Stimulated activated naive CD8-positive, alpha-beta T cell treated with anti-CD3 and anti-CD28 coated beads, Interleukin-15, amount 100 ng/mL, for 72 hours (primary cell): ENCODE results near the gene HOXA10.

Experiments used
- ATAC-seq: fragments of 150-1000 bp; cut with Tn5 transposase; 2 replicates; pipeline ENCODE4 v1.10.0; 2021; ENCODE audit warnings: mild to moderate bottlenecking, moderate library complexity
- DNase-seq, 2 donors: peaks; one replicate each; pipeline ENCODE4 v3.0.0; 2021 to 2022
- H3K27ac Mint-ChIP-seq, 2 donors: one replicate each; pipeline ENCODE4 v1.8.0; 2022; ENCODE audit warnings: mild to moderate bottlenecking in 2 of 2, mixed read lengths in 2 of 2, moderate library complexity in 2 of 2
- H3K27me3 Mint-ChIP-seq: one replicate; pipeline ENCODE4 v1.8.0; 2022; ENCODE audit warnings: mixed read lengths
- H3K4me1 Mint-ChIP-seq: one replicate; pipeline ENCODE4 v1.8.0; 2022; ENCODE audit warnings: mild to moderate bottlenecking, mixed read lengths
- H3K4me3 Mint-ChIP-seq, 2 donors: one replicate each; pipeline ENCODE4 v1.8.0; 2022; ENCODE audit warnings: mild to moderate bottlenecking in 2 of 2, mixed read lengths in 2 of 2, moderate library complexity in 1 of 2
- H3K9me3 Mint-ChIP-seq, 2 donors: one replicate each; pipeline ENCODE4 v1.8.0; 2022; ENCODE audit warnings: mixed read lengths in 2 of 2

The HOXA10 gene

DNA sequence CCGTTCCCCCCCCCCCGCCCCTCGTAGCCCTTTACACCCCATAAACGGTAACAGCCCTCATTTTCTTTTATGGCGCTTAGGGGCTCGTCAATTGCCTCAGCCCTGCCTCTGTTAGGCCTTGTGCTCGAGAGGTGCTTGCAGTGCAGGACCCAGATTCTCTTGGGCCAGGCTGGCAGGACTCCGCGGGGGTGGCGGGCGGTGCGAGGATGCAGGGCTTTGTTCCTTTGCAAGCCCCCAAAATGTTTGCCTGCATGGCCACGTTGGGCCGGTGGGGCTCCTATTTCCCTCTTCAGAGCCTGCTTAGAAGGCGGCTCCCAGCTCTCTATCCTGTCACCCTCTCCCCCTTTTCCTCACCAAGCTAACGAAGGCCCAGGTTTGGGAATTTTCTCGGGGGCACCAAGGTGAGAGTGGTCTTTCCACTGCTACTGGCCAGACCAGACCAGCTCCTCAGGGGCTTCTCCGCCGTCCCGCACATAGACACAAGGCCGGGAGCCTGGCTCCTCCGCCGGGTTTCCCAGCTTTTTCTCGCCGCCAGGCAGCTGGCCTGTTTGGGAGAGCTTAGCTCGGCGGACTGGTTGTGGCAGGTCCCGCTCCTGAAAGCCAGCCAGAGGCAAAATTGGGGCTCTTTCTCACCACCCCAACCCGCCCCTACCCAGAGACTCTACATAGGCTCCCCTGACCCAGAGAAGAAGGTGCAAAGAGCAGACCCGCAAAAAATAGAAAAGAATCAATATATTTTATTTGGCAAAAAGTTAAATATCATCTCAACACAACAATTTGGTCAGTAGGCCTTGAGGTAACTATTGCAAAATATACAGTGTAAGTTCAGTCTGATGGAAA is 12.2 kb downstream of the HOXA10 start:
- DNase-seq (no peak), ATAC-seq (no peak)
- H3K4me1 Mint-ChIP-seq: peaks cover 66% of the 10 kb centered on the region
- H3K27me3 Mint-ChIP-seq: peaks cover 99% of the 10 kb centered on the region
- no peak overlapping the region for H3K27ac Mint-ChIP-seq
- H3K4me3 Mint-ChIP-seq: no peak overlapping the region
- H3K9me3 Mint-ChIP-seq: no peaks in the 10 kb centered on the region

DNA sequence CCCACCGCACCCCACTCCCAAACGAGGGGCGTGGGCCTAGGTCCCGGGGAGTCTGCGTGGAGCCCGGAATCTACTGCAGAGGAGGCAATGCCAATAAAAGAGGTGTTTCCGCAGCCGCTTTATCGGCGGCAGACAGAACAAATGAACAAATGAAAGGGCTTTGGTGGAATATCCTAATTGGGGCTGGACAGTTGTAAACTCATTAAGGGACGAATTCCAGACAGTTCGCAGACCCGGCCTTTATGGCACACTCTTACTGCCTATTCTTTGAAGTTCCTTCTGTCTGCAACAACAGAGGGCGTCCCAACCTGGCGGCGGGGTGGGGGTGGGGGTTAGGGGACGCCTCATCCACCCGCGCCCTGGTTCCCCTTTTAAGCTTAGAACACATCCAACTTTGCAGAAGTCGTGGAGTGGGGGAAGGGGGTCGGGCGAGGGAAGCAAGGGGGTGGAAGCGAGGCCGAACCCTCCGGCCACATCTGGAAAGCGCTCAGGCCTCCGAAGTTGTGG is 12.9 kb downstream of the HOXA10 start:
- H3K27ac Mint-ChIP-seq: no peak overlapping the region
- no peak for ATAC-seq
- peak overlapping the region; percentile 67 to 73 for H3K4me3 Mint-ChIP-seq

DNA sequence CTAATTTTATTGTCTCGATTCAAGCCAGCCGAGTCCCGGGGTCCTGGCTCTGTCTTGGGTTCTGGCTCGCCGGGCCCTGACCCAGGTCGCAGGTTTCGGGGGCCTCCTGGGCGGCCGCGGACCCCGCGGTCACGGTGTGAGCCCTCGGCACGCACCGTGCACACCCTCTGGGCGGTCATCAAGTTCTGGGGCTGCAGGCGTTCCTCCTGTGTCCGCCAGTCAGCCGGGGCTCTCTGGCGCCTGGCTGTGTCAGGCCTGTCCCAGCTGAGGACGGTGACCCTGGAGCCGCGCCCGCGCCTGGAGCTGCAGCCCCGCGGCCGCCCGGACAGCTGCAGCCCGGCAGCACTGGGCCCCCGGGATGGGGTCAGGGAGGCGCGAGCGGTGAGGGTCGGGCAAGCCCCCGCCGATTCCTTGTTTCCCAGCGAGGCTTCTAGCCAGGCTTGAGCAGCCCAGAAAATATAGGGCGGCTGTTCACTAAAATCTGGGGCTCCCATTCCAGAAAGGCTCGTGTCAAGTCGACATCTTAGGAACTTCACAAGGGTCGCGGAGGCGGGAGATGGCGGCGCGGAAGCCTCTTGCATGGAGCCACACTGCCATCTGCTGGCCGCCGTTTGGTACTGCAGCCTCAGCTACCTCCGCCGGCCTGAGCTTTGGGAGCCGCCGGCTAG is 13.4 kb downstream of the HOXA10 start:
- H3K4me3 Mint-ChIP-seq: peak overlapping the region; percentile 67 to 73
- H3K4me1 Mint-ChIP-seq: peaks cover 63% of the 10 kb centered on the region
- H3K9me3 Mint-ChIP-seq: no peaks in the 10 kb centered on the region
- H3K27ac Mint-ChIP-seq: no peak overlapping the region
- peak; percentile 61 for ATAC-seq
- peak; percentile 80 to 85 for DNase-seq
- H3K27me3 Mint-ChIP-seq: peaks cover 99% of the 10 kb centered on the region

More for the DNA sequence above, 12.9 kb downstream of the HOXA10 start:
- Mint-ChIP-seq H3K9me3 (no peaks in the 10 kb centered on the region), H3K27me3 (peaks cover 99% of the 10 kb centered on the region), H3K4me1 (peaks cover 63% of the 10 kb centered on the region)
- DNase-seq: no peak

DNA sequence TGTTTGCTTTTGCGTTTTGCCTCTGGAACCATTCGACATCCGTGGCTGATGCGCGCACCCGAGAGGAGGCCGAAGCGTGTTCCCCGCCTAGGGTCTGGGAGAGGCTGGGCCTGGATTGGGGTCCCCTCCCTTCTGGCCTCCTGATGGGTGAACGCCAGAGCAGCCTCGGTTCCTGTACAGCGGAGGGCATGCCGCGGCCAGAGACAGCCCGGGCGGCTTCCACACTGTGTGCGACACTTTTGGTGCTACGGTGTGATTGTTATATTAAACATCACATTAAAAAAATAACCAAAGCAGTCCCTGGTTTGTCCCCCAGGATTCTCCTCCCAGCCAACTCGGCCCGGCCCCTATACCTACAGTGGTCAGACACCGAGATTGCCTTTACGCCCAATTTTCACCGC is 14.0 kb downstream of the HOXA10 start:
- H3K9me3 Mint-ChIP-seq: no peaks in the 10 kb centered on the region
- peak; percentile 41 for ATAC-seq
- H3K27ac Mint-ChIP-seq: no peak overlapping the region
- peak overlapping the region; percentile 58 to 73 for H3K4me3 Mint-ChIP-seq
- DNase-seq: no peak
- H3K4me1 Mint-ChIP-seq: peaks cover 65% of the 10 kb centered on the region
- peaks cover 99% of the 10 kb centered on the region for H3K27me3 Mint-ChIP-seq

DNA sequence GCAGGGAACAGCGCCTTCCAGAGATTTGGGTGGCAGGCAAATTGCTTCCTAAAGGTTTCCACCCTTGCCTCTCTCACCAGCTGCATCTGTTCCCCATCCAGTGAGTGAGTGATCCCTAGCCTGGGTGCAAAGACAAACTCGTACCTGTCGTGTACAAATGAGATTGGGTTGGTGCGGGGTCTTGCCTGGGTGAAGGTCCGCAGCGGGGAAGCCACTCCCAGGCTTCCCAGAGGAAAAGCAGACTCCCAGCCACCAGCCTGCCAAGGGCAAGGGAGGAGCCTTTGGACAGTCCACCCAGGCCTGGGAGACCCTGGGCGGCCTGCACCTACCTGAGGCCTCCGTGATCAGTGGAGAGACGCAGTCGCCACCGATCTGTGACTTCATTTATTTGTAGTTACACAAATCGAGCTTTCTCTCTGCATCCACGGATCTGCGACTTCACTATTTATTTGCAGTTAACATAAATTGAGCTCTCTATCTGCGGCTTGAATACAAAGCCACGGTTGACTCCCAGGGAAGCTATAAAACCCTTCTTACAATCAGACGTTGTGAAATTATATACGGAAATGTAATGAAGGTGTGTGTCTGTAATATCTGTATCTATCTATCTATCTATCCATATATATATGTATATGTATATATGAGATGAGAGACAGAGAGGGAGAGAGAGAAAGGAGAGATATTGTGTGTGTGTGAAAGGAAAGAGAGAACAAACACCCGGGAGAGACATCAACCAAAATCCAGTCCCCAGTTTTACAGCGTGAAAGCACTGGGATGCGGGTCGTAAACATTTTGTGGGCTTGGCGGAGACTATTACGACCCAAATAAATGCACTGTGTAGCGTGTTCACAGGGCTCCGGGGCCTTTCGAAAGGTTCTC is 14.6 kb downstream of the HOXA10 start:
- H3K4me1 Mint-ChIP-seq: peaks cover 67% of the 10 kb centered on the region

DNA sequence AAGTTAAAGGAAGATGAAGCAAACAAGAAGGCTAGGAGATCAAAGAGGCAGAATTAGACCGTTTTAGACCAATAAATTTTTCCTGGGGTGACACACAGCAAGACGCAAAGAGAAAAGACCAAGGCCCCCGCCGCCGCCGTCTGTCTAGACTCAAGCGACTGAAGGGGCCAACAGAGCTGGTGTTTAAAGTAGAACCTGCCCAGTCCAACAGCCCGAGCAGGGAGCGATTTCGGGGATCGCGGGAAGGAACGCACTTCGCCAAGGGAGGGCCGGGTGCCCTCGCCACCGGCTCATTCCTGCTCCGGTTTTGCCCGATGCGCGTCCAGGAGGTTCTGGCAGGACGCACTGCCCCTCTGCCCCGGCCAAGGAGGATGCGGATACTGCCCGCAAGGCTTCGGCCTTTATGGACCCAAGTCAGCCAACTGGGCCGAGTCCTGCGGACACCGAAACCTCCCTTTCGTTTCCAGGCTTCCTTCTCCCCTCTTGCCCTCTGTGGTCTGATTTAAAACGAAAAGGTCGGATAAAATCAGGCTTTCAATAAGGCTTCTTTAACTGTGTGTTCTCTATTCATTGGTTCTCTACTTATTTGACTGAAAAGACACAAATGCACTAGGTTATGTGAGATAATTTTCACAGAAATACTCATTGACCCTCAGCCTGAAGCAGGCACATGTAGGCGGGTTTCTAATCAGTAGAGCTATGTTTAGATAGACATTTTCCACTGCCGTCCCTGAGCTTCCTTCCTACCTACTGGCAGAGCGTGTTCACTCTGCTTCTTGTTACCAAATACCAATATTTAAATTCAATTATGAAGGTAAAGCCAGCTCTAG is 15.5 kb downstream of the HOXA10 start:
- no peak for DNase-seq
- no peak overlapping the region for H3K27ac Mint-ChIP-seq
- peaks cover 64% of the 10 kb centered on the region for H3K4me1 Mint-ChIP-seq
- ATAC-seq: no peak
- peak overlapping the region; percentile 46 for H3K4me3 Mint-ChIP-seq
- H3K27me3 Mint-ChIP-seq: peaks cover 99% of the 10 kb centered on the region
- no peaks in the 10 kb centered on the region for H3K9me3 Mint-ChIP-seq

More for the DNA sequence above, 14.6 kb downstream of the HOXA10 start:
- DNase-seq (no peak), ATAC-seq (no peak)
- H3K4me3 Mint-ChIP-seq: peak overlapping the region; percentile 29 to 58
- no peak overlapping the region for H3K27ac Mint-ChIP-seq
- H3K27me3 Mint-ChIP-seq: peaks cover 99% of the 10 kb centered on the region
- no peaks in the 10 kb centered on the region for H3K9me3 Mint-ChIP-seq

DNA sequence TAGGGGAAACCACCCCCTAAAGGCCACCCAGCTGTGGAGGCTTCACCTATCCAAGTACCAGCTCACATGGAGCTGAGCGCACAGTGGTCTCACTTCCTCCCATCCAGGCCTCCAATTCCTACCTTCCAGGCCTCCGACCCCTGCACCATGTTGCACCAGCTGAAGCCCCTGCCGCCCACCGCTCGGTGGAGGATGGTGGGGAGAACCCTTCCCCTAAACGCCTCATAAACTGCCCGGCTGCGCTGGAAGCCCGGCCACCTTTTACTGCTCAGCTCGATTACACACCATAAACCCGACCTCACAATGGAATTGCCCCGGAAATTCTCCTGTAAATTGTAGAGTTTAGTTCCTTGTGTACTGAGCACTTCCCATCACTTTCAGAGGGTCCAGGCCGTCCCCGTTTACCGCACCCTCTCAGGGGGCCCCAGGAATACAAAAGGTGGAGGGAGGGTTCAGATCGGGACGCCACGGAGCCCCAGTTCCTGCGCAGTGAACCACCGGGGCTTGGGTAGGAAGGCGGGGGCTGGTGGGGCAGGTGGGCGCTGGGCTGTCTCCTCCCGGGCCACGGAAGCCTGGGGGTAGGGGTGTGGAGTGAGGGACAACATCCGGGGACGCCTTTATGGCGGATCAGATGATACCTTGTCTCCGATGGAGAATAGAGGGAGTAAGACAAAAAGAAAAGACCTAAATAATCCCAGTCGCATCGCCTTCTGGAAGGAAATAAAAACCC is 16.3 kb downstream of the HOXA10 start:
- DNase-seq (peak in 1 of 2 donors; percentile 16), ATAC-seq (no peak)
- Mint-ChIP-seq H3K27me3 (peaks cover 99% of the 10 kb centered on the region), H3K27ac (no peak overlapping the region), H3K4me1 (peaks cover 64% of the 10 kb centered on the region), H3K4me3 (peak overlapping the region; percentile 46), H3K9me3 (no peaks in the 10 kb centered on the region)

DNA sequence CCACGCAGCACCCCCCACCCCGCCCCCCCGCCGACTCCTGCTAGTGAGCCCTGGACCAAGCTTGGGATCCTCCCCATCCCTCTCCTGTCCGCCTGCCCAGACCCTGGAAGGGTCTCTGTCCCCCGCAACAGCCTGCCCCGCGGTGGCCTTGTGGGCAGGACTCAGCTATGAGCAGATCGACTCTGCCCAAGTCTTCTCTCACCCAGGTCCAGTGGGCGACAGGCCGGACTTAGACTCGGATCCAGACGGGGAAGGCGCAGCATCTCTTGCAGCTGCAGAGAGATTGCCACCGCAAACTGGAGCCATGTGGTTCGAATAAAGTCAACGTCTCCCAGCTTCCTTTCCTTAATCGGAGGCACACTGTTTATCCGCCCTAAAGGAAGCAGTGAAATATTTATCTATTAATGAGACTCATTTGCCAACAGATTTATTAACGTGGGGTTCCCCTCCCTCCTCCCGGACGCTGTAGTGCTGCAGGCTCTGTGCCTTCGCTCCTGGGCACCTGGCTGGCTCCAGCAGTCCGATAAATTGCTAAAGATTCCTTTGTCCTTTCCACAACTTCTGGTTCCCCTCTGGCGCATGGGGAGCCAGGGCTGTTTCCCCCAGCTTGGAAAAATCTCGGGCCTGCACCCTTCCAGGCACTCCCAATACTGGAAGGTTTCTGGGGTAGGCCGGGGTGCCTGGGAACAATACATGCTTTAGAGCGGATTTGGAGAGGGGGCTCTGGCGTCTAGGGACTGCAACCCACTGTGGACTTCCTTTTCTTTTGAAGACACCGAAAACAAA is 17.0 kb downstream of the HOXA10 start:
- no peak overlapping the region for H3K27ac Mint-ChIP-seq
- no peaks in the 10 kb centered on the region for H3K9me3 Mint-ChIP-seq
- DNase-seq: peak in 1 of 2 donors; percentile 13
- peak overlapping the region in 1 of 2 donors; percentile 69 for H3K4me3 Mint-ChIP-seq
- peaks cover 99% of the 10 kb centered on the region for H3K27me3 Mint-ChIP-seq
- ATAC-seq: no peak
- peaks cover 69% of the 10 kb centered on the region for H3K4me1 Mint-ChIP-seq

DNA sequence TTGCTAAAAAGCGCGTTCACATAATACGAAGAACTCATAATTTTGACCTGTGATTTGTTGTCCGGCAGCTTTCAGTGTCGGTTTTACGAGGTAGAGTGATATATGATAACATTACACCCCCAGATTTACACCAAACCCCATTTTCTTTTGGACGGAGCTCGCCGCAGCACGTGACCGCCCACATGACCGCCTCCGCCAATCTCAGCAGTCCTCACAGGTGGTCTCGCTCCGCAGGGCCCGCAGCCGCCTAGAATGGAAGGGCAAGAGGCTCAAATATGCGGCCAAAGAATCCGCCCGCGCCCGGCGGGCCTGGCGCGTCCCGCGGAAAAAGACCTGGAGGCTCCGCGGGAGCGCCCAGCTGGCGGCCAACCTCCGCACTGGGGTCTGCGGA is 17.6 kb downstream of the HOXA10 start, which contains the start of gene HOXA7:
TSS of gene HOXA7 (minus strand) at position 168 of the 391 bp plus-strand sequence. CDS start at position 38, 130 bp downstream.
- H3K27ac Mint-ChIP-seq: peak within 1 kb of the TSS in 1 of 2 donors; percentile 49
- H3K9me3 Mint-ChIP-seq: no peaks in the 10 kb centered on the region
- ATAC-seq (no peak), DNase-seq (no peak)
- H3K4me3 Mint-ChIP-seq: peak within 1 kb of the TSS; percentile 79 to 80
- H3K4me1 Mint-ChIP-seq: peaks cover 75% of the 10 kb centered on the region
- peaks cover 99% of the 10 kb centered on the region for H3K27me3 Mint-ChIP-seq

DNA sequence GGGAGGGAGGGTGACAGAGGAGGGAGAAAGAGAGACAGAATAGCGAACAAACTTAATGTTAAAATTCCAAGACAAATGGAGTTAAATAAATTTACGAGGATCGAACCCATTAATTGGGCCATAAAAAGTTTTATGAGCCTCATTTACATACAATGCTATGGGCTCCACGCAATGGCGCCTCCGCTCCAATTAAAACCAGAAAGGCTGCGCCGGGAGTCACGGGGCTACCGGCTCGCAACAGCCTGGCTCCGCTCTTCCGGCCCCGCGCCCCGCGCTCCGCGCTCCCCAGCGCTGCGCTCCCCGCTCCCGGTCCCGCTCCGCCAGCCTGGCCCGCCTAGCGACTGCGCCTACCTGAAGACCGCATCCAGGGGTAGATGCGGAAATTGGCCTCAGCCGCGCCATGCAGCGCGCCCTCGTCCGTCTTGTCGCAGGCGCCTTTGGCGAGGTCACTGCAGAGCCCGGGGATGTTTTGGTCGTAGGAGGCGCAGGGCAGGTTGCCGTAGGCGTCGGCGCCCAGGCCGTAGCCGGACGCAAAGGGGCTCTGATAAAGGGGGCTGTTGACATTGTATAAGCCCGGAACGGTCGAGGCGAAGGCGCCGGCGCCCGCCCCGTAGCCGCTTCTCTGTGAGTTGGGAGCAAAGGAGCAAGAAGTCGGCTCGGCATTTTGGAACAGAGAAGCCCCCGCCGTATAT is 18.2 kb downstream of the HOXA10 start:
- H3K27me3 Mint-ChIP-seq: peaks cover 100% of the 10 kb centered on the region
- H3K4me3 Mint-ChIP-seq: peak overlapping the region; percentile 79 to 80
- peaks cover 76% of the 10 kb centered on the region for H3K4me1 Mint-ChIP-seq
- no peaks in the 10 kb centered on the region for H3K9me3 Mint-ChIP-seq
- ATAC-seq (peak; percentile 14), DNase-seq (peak in 1 of 2 donors; percentile 48)
- H3K27ac Mint-ChIP-seq: peak overlapping the region in 1 of 2 donors; percentile 49

DNA sequence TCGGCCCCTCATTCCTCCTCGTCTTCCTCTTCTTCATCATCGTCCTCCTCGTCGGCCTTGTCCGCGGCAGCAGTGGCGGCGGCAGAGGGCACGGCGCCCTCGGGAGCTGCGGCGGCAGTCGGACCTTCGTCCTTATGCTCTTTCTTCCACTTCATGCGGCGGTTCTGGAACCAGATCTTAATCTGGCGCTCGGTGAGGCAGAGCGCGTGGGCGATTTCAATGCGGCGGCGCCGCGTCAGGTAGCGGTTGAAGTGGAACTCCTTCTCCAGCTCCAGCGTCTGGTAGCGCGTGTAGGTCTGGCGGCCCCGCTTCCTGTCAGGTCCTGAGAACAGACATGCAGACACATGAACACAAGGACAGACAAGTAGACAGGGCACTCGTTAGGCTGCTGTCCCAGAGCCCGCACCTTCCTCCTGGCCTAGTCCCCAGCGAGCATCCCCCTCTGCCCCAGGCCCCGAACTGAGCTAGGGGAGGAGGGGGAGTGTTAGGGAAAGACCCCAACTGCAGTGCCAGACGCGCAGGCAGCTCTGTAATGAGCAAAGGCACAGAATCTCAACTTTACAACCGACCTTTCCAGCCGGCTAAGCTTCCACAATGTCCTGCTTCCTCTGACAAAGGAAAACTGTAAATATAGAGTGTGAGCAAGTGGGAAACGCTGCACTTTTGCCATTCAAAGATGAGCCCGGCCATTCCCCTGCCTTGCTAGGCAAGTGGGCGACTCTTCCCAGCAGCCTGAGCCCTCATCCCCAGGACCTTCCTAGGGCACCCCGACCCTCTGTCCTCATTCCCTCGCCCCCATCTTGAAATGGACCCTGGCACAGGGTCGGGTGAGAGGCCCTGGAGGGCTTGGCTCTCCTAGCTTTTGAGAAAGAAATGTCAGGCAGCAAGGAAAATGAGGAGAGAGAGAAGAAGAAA is 19.0 kb downstream of the HOXA10 start:
- DNase-seq: peak in 1 of 2 donors; percentile 48
- peaks cover 100% of the 10 kb centered on the region for H3K27me3 Mint-ChIP-seq
- no peaks in the 10 kb centered on the region for H3K9me3 Mint-ChIP-seq
- peak overlapping the region in 1 of 2 donors; percentile 49 for H3K27ac Mint-ChIP-seq
- ATAC-seq: no peak
- peak overlapping the region; percentile 64 to 80 for H3K4me3 Mint-ChIP-seq
- H3K4me1 Mint-ChIP-seq: peaks cover 78% of the 10 kb centered on the region

DNA sequence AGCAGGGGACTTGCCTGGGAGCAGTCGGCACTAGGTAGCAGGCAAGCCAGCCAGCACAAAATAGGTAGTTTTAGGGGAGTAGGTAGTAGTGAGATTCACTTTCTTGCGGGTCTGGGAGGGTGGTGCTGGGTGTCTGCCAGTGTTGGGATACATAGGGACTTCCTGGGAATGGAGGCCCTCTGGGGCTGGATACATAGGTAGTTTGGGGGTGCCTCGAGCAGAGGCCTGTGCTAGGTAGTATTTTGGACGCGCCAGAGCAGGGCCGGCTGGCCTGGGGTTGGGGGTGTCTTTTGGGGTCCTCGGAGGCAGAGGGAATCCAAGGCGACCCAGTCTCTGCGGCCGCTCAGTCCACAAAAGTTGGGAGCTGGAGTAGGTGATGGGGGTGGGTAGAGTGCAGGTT is 19.8 kb downstream of the HOXA10 start:
- Mint-ChIP-seq H3K4me1 (peaks cover 72% of the 10 kb centered on the region), H3K4me3 (peak overlapping the region in 1 of 2 donors; percentile 80), H3K9me3 (no peaks in the 10 kb centered on the region), H3K27me3 (peaks cover 100% of the 10 kb centered on the region), H3K27ac (peak overlapping the region in 1 of 2 donors; percentile 79)
- DNase-seq (no peak), ATAC-seq (no peak)
